IPS DF 4.7 (cell line): ENCODE measurements around the gene CCNDBP1.
"Not testable (repeated sequence)": the region's sequence is repeated elsewhere in the genome, so short reads cannot be mapped to it uniquely, and the experiment has no call there.

Experiments
- DNase-seq: peaks from one replicate; pipeline ENCODE4 v3.0.0-alpha.2; 2013; ENCODE audit warnings: low spot score; ENCODE audit errors: extremely low read depth

The CCNDBP1 gene

DNA sequence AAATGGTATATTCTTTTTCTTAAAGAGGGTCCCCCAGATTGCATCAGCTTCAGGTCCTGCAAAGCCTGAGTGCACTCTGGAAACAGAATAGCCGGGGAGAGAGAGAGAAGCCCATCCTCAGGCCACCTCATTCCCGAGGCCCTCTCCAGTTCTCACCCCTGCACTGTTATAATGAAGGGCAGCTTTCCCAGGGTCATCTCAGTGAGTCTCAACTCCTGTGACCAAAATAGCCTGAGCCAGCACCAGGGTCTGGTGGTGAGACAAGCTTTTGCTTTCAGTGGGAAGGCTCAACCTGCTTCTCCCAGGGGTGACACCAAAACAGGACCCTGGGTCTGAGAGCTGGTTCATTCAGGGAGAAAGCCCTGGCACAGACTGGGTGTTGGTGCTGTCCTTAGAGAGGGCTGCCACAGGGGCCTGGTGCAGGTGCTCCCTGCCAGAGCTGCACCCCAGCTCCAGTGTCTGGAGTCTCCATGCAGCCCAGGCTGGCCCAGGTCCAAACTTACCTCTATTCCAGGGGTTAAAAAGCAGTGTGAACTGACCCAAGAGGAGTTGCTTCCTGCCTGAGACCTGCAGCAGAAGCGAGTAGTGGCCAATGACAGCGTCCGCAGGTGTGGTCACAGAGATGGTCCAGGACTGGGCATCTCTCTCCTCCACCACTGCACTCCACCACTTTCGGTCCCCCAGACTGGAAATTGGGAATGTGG, 29.5 kb downstream of the CCNDBP1 start:
- no peak for DNase-seq

DNA sequence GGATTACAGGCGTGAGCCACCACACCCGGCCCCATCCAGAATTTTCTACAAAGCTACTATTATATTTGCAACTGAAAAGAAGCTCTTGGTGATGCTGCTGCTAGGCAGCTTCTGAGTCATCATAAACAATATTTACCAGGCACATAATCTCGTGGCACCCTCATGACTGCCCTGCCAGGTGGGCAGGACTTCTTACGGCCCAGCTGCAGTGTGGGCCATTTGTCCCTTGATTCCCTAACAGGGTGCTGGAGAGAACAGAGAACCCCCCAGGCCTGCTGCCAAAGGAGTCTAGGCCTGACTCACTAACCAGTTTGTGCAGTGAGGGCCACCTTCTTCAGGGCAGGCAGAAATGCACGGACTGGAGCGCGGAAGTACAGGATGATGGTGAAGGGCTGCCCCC, 30.8 kb downstream of the CCNDBP1 start:
- no peak for DNase-seq

DNA sequence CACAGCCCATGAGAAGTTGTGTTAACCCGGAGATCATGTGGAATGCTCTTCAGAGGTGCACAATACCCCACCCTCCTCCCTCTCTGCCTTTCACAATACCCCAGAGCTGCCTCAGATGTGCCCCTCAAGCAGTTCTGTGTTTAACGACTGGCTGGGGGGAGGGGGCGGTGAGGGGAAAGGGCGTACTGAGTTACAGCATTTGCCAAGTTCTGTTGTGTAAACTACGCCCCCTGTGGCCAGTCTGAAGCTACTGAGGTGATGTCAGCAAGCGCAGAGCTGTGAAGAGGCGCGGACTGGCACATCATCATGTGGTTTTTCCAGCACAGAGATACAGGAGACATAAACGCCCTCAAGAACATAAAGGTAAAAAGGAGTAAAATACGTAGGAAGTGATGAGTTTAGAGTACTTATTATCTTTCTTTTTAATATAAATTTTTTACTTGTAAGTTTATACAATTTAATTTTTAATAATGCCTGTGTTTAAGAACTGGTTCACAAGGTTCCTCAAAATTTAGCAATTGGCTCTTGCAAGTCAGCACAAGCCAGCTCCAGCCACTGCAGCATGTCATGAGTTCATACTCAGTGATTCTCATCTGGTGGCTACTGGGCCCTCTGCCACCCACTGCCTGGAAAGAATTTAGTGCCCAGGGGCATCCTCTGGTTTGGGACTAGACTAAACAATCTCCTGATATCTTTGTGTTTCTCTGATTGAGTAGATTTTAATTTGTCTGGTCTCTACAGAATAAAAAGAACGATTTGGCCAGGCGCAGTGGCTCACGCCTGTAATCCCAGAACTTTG, 33.9 kb downstream of the CCNDBP1 start:
- peak; percentile 64 for DNase-seq

DNA sequence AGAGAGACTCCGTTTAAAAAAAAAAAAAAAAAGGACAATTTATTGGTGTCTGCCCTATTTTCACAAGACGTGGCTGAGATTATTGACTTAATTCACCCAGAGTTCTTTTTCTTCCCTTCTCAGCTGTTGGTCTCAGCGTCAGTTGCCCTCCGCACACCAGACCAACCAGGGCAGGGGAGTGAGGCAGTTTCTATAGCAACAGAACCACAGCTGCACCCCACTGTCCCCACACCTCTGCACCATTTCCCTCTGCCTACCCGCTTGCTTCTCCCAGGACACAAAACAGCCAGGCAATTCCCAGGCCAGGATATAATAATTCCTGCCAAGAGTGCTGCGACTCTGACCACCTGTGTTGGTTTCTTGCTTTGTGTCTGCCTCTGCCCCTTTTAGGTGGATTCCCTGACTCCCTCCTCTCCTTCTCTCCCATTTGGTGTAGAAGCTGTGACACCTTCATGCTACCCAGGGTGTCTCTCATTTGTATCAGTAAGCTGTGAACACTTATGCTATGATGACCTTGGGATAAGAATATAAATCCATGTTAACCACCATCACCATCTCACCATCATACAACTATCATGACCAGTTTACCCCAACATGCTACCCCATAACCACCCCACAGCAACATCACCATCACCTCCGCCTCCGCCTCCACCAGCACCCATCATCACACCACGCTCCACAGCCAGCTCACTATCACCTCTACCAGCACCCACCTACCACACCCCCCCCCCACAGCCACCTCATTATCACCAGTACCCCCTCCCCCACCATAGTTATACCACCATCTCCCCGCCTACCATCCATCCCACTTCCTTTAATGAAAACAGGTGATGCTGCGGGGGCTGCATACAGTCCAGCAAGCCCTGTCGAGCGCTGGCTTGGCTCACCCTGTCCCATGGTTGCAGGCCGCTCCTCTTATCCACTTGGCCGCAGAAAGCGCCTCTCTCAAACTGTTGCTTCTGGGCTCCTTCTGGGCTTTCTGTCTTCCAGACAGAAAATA, 35.0 kb downstream of the CCNDBP1 start:
- DNase-seq = no peak

DNA sequence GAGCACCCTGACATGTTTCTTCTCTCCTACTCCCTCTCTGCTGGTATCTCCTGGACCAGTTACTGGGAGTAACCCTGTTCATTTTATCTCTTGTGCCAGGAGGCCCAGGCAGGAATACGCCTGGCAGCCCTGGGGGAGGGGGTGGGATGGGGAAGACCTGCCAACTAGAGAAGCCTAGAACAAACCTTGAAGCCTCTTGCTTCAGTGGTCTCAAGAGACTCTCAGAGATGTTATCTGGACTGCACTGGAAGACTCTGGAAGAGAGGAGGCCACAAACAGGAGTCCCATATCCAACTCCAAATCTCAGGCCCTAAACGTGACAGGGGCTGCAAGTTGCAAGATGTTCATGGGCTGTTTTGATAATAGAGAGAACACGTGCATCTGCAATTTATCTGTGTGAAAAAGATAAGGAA, 35.8 kb downstream of the CCNDBP1 start, which contains the start of gene EPB42:
Gene EPB42, minus strand, starts transcription at position 28 of the 413 bp plus-strand sequence. CDS start 193 bp downstream, outside the sequence.
- no peak for DNase-seq

DNA sequence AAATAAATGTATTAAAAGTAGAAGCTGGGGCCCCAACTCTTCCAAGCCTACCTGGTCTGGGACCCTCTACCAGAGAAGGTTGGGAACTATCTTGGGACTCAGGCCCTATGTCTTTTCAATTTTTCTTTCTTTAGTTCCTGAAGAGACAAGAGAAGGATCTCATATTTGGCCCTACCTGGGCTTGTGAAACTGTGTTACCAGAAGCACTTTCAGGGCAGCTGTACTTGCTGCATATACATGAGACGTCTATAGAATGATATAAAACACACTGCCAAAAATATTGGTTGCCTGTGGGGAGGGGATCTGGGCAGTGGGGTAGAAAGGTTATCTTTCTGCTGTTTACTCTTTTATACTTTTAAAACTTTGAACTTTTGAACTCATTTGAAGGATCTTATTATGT, 36.2 kb downstream of the CCNDBP1 start:
- no peak for DNase-seq

DNA sequence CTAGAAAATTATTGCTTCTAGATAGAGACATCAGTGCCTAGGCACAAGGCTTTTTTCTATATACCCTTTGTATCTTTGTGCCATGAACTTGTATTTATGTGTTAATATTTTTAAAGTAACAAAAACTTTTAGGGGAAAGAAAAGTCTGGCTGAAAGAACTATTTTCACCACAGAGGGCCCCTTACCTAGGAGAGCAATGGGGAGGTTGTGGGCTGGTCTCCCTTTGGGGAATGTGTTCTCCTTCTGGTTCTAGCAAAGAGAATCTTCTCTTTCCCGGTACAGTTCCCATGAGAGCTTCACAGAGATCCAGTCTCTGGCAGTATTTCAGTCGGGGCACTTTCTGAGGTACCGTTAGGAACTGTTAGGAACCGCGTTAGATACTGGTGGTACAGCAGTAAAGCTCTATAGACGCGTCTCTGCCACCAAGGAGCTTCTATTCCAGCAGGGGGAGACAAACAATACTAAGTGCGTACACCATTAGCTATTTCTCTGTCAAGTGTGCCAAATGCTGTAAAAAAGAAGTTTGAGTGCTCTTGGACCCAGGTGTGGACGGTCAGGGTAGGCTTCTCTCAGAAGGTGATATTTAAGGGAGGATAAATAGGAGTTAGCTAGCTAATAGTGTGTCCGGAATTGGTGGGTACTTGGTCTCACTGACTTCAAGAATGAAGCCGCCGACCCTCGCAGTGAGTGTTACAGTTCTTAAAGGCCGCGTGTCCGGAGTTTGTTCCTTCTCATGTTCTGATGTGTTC, 40.2 kb downstream of the CCNDBP1 start:
- DNase-seq = no peak

DNA sequence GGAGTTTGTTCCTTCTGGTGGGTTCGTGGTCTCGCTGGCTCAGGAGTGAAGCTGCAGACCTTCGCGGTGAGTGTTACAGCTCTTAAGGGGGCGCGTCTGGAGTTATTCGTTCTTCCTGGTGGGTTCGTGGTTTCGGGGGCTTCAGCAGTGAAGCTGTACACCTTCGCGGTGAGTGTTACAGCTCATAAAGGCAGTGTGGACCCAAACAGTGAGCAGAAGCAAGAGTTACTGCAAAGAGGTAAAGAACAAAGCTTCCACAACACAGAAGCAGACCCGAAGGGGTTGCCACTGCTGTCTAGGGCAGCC, 40.7 kb downstream of the CCNDBP1 start:
- not testable (repeated sequence) for DNase-seq

DNA sequence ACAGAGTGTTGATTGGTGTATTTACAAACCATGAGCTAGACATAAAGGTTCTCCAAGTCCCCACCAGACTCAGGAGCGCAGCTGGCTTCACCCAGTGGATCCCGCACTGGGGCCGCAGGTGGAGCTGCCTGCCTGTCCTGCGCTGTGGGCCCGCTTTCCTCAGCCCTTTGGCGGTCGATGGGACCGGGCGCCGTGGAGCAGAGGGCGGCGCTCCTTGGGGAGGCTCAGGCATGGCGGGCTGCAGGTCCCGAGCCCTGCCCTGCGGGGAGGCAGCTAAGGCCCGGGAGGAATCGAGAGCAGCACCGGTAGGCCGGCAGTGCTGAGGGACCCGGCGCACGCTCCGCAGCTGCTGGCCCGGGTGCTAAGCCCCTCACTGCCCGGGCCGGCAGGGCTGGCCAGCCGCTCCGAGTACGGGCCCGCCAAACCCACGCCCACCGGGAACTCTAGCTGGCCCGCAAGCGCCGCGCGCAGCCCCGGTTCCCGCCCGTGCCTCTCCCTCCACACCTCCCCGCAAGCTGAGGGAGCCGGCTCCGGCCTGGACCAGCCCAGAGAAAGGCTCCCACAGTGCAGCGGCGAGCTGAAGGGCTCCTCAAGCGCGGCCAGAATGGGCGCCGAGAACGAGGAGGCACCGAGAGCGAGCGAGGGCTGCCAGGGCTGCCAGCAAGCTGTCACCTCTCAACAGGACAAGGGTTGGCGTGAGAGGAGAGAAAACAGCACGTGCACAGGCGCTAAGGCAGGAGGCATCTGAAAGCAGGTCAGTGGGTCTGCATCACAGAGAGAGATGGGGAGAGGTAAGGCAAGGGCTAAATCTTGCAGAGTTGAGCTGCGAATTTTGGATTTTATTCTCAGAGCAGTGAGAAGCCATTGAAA, 41.5 kb downstream of the CCNDBP1 start:
- no peak for DNase-seq

DNA sequence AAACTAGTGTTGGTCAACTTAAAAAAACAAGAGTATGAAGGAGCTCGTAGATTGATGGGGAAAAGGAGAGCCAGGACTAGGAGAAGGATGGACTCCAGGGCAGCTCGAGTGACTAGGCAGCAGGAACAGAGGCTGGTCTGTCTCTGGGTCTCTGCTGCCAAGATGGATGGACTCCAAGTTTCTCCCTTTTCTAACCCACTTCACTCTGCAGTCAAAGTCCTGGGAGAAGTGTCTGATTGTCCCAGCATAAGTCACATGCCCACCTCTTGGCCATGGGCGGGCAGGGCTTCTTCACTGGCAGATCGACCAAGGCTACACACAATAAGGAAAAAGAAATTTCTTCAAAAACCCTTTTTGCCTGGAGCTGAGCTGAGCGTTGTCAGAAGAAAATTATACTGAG, 44.8 kb downstream of the CCNDBP1 start:
- DNase-seq = no peak

DNA sequence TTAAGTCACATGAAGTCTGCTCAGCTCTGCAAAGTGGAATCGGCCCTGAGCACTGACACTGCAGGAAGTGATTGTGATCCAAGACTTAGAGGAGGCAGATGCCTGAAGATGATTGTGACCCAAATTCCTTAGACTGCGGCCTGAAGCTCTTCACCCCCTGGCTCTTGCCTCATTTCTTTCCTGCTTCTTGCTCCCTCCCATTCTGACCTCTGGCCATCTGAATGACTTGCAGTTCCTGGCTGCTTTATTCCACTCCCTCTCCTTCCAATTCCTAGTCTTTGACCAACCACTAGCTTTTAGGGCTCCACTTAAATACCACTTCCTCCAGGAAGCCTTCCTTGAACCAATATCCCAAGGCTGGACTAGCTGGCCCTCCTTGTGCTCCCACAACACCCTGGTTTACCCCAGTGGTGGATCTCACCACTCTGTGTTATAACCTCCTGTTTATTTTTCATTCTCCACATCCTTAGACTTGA, 45.5 kb downstream of the CCNDBP1 start:
- DNase-seq = no peak

DNA sequence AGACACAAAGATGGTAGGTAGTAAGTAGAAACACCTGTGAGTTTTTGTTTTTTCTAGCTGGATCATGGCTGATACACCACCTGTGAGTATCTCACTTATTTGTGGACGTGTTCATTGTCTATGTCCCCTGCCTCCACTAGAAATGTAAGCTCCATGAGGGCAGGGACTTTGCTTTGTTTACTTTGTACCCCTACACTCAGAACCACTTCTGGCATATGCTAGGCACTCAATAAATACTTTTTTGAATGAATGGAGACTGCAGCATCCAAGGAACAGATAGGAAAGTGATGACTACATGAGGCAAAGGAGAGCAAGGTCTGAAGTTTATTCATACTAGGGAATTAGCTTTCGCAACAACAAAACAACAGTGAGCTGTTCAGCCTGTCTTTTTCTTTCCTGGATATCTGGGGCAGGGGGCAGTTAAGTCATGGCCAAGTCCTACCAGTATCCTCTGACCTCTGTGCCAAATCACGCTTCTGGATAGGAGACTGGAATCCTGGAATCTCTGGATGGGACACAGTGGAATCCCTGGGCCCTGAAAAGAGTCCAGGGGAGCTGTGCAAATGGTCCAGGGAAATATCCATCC, 47.2 kb downstream of the CCNDBP1 start:
- DNase-seq = no peak

DNA sequence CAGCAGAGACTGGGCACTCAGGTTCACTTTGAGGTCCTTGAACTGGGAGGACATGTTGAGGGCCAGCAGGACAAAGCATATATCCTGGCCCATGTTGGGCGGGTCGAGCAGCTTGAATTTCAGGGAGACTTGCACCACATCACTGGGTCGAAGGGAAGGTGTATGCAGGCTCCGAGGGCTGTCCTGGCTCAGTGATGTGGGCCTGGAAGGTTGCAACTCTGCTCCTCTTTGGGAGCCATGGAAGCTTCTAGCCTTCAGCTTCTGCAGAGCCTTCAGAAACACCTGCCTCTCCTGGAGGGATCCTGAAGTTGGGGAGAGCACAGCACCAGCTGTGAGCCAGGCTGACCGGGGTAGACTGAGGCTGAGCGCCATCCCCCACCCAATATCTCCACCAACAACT, 50.3 kb downstream of the CCNDBP1 start:
- DNase-seq = no peak

DNA sequence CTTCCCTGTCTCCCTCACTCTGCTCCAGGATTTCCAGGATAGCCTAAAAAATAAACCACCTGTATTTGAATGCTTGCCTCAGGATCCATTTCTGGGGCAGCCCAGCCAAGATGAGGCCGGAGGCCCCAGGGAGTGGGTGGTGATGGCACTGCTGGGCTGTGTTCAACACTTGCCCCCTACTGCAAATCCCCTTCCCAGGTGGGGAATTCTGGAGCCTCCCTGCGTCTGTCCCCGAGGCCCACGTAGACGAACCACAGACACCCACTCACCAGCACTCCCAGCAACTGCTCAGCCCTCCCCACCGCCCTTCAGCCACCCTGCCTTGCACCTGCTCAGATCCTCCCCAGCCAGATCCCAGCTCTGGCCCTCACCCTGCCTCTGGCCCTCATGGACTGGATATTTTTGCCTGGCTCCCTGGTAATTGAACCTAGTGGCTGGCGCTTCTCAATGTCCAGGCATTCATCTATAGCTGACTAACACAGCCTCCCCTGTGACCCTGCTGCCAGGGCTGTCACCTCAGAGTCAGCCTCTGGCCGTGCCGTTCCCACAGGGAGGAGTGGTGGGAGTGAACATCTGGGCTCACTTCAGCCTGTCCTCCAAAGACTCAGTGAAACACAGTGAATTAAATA, 52.8 kb downstream of the CCNDBP1 start:
- no peak for DNase-seq

DNA sequence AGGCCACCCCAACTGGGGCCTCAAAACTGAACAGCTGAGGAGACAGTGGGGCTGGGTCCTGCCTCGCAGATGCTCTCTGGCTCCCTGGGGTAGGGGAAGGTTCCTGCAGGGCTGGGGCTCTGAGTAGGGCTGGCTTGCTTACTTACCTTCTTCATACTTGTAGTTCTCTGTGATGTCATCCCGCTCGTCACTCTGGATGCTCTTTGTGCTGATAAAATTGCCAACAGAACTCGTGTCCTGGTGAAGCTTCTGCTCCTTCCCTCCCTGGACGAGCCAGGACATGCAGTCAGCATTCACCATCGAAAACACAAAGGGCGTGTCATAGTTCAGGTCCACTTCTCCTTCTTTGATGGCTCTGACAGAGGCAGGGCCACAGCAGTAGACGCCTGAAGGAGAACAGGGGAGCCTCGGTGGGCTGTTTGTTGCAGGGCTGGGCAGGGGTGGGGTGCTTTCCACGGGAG, 53.5 kb downstream of the CCNDBP1 start:
- no peak for DNase-seq

DNA sequence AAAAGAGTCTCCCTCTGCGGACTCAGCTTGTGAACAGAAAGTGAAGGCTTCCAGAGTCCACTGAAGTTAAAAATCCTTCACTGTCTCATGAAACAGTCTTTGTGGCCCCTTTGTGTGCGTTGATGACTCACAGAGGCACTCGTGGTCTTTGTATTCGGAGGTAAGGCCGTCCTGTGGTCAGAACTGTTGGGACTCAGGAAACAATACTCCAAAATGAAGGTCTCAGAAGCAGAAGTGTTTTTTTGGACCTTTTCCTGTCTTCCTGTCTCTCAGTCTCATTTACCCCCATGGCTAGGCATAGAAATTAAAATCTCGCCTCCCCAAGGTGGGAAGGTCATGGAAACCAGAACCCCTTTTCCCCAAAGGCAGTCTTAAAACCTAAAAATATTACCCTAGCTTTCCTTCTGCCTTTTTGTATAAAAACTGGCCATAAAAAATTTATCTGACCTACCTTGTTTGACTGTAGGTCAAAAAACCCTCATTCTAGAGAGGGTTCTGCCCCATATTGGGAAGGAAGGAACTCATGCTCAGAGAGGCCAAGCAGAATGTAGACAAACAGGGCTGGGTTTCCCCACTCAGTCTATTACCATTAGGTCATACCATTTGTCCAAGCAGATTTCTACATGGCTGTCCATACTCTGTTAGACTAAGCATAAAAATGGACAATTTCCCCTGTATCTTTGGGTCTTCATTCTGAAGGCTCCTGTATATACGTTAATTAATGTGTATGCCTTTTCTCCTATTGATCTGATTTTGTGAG, 54.7 kb downstream of the CCNDBP1 start:
- DNase-seq = no peak

DNA sequence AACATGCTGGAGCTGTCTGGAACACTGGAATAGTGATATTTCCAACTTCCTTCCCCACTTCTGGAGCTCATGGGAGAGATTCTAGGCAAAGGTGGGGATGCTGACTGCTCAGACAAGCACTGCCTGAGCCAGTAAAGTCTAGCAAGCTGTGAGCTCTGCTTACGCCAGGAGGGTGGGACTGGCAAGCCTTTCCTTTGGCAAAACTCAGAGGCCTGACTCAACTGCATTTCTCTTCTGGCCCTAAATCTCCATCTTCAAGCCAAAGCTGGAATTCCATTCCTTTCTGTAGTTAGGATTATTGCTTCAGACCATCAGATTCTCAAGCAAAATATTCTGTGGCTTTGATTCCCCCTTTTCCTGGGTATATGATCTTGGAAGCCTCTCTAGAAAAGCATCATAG, 55.9 kb downstream of the CCNDBP1 start:
- no peak for DNase-seq

DNA sequence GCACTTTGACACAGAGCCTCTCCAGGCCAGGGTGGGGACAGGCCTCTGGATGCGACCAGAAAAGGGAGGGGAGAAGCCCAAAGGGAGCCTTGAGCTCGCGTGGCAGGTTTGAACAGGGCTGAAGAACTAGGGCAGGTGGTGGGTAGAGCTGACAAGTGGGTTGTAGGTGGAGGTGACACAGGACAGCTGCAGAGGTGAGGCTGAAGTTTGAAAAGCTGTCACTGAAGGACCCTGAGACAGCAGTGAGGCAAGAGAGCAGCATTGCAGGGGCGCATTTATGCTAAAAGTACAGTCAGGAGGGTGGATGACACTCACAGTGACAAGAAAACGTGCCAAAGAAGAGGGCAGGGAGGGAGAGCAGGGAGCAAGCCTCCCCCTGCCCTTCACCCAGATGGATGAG, 57.4 kb downstream of the CCNDBP1 start:
- DNase-seq = no peak
